HTR-8/SVneo (cell line): ENCODE data around the gene DNAJC5.

ENCODE experiments used
- DNase-seq: peaks from one replicate; pipeline ENCODE4 v3.0.0; 2011; ENCODE audit warnings: low spot score, mixed read lengths; ENCODE audit not compliant: insufficient read length
- FAIRE-seq: peaks from 2 replicates; lab custom pipeline; 2011; peaks lifted over from hg19 to GRCh38; lab: Jason Lieb, UNC

DNAJC5 gene

DNA sequence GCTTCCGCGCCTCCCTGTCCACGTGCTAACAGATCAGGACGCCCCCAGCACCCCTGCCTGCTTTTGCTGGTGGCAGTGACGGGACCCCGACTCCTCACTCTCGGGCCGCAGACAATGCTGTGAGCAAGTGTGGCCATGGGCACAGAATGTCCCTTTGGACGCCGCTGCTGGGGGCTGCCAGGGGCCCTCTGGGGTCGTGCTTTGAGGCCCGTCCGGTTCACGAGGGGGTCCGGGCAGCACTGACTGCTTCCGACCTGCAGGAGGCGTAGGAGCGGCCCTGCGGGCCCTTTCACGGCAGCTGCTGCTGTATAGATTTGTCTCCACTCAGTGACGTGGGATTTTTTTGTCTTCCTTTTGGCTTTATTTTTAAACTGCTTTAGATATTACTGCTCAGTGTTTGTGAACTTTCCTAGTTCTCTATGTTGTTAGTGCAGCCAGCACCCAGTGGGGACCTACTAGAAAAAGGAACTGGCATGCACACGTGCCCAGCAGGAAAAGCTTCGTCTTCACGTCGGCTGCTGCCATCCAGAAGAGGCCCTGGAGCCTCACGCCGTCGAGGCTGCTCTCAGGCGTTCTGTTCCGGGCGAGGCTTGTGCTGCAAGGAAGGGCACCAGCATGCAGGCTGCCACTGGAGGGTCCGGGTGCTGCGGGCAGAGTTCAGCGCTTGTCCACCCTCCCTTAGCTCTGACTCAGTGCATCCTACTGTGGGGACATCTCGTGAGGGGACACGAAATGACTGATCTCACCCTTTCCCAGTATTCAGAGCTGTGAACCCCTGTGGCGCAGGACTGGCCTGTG, 39.5 kb downstream of the DNAJC5 start:
- DNase-seq, result no peak
- FAIRE-seq, result no peak

GRCh38 chr20:63935447-63935846, 40.5 kb downstream of the DNAJC5 start:
- no peak for DNase-seq
- no peak for FAIRE-seq

DNA sequence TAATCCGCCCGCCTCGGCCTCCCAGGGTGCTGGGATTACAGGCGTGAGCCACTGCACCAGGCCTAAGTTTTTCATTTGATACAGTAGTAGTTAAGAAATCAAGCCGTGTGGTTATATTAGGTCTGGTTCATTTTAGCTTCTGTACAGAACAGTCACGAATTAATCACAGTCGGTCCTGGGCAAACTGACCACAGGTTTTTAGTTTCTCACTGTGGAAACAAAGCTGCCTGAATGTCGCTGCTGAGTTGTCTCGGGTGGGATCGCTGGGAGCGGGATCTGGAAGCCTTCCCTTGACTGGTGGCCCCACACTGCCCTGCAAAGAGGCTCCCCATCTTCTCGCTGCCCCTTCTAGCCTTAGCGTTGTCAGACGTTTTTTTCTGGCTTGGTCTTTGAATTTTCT, 42.7 kb downstream of the DNAJC5 start:
- FAIRE-seq, result no peak

GRCh38 chr20:63939061-63939935, 44.4 kb downstream of the DNAJC5 start:
- no peak for DNase-seq

More for the DNA sequence above, 42.7 kb downstream of the DNAJC5 start:
- no peak for DNase-seq

GRCh38 chr20:63940071-63940471, 45.1 kb downstream of the DNAJC5 start:
- DNase-seq (no peak), FAIRE-seq (peak; percentile 73)

More at GRCh38 chr20:63939061-63939935, 44.4 kb downstream of the DNAJC5 start:
- no peak for FAIRE-seq

- FAIRE-seq (peak; percentile 44), DNase-seq (no peak)
Measured at GRCh38 chr20:63940472-63941266, 45.7 kb downstream of the DNAJC5 start.

GRCh38 chr20:63941282-63942081, 46.6 kb downstream of the DNAJC5 start:
- FAIRE-seq, result peak; percentile 86
- no peak for DNase-seq

- DNase-seq (no peak), FAIRE-seq (peak; percentile 78)
Measured at GRCh38 chr20:63942250-63942951, 47.5 kb downstream of the DNAJC5 start.

GRCh38 chr20:63942969-63943807, 48.3 kb downstream of the DNAJC5 start:
- peak; percentile 78 for FAIRE-seq
- DNase-seq, result no peak

GRCh38 chr20:63943808-63944077, 48.8 kb downstream of the DNAJC5 start:
- FAIRE-seq, result no peak
- no peak for DNase-seq

DNA sequence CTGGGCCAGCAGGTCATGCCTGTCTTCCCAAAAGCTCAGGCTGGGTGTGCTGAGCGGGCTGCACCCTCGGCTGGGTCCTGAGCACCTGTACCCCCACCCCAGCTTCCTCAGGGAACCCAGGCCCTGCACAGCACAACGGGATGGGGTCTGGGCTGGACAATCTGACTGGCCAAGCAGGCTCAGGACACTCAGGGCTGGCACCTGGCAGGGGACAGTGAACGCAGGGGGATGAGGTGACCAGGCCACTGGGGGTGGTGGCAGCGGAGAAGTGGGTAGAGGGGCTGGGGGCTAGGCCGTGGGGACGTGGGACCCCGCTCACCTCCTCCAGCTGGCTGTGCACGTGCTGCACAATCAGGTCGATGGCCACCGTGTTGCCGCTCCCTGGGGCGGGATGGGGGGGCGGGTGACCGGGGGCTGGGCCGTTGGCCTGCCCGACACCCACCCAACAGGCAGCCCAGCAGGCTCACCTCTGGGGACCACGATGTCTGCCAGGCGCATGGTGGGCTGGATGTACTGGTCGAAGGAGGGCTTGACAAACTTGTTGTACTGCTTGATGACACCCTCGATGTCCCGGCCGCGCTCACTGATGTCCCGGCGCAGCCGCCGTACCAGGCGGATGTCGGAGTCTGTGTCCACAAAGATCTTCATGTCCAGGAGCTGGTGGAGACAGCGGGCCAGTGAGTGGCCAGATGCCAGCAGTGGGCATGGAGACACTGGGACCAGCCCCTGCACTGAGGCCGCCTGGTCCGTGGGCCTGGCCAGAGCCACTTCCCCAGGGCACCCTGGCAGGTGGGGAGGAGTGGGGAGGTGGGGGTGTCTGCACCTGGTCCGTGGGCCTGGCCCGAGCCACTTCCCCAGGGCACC, 49.4 kb downstream of the DNAJC5 start:
- no peak for DNase-seq
- peak; percentile 74 for FAIRE-seq

GRCh38 chr20:63945031-63945658, 50.2 kb downstream of the DNAJC5 start:
- FAIRE-seq, result peak; percentile 79
- DNase-seq, result no peak

DNA sequence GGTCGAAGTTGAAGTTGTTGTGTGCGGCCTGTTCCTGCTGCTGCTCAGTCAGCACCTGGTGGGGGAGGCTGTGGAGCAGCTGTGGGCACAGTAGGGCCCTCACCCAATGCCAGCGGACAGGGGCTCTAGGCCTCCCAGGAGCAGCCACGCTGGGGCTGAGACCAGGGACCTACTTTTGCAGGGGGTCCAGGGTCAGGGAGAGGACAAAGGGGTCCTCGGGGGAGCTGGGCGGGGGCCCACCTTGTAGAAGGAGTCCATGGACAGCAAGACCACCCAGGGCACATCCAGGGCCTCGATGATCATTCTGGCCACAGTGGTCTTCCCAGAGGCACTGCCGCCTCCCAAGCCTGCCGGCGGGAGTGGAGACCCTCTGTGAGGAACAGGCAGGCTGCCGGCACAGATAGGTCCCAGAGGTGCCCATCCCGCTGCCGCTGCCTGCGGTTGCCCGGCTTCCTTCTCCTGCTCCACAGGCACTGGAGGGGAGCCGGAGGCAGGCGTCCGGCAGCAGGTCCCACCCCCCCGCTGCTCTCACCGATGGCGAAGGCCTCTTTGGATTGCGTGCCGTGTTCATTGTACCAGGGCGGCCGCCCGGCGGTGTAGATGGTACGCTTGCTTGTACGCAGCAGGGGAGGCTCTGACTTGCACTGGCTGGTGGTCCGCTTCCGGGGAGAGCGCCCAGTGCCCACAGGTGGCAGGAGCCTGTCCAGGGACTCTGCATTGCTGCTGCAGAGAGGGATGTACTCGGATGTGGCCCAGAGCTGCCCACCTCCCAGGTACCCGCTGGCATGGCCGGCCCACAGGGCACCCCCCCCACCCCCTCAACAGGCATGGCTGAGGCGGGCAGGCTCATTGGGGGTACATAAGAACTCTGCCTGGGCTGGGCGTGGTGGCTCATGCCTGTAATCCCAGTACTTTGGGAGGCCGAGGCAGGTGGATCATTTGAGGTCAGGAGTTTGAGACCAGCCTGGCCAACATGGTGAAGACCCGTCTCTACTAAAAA, 51.3 kb downstream of the DNAJC5 start:
- DNase-seq (no peak), FAIRE-seq (peak; percentile 52)

DNA sequence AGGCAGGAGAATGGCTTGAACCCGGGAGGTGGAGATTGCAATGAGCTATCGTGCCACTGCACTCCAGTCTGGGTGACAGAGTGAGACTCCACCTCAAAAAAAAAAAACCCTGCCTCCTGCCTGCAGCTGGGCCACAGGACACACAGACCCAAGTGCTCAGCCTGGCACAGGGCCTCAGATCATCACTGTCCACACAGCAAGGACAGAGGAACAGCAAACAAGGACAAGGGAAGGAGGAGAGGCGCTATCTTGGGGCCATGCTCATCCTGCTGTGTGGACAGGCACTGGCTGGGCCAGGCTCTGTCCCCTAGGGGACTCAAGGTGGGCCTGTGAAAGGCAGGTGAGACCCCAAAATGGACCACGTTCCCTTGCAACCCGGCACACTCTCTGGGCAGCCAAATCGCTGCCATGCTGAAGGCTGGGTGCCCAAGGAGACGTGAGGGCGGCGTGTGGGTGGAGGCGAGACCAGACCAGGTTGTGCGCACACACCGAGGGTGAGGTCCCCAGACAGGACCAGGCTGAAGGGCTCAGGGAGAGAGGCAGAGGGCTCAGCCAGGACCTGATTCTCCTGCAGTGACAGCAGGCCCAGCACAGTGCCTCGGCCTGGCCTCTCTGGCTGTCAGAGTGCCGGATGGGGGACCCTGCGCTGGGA, 52.2 kb downstream of the DNAJC5 start:
- DNase-seq (no peak), FAIRE-seq (no peak)
